ENCODE results near the gene CFAP299. TPM values are rescaled to one million over a fixed set of nuclear protein-coding genes. Genes with fewer than 3 reads are reported as not detected.

CFAP299 gene
- total RNA-seq, 4 donors from 2014 or later, result 0.84 to 2.5 (median 2.2) TPM; not detected in 1

- intact Hi-C loops (cut with DNase I), result no loop called here
- Histone ChIP-seq H3K27me3 (no peaks in the 10 kb centered on the region), H3K36me3 (no peaks in the 10 kb centered on the region), H3K4me1 (peaks cover 0 to 20% (median 7%) of the 10 kb centered on the region in 4 donors), H3K27ac (replicated peaks in 1 of 4) (no peak overlapping the region), H3K4me3 (no peak overlapping the region), H3K9me3 (no peaks in the 10 kb centered on the region)
- TF ChIP-seq EP300 (IDR thresholded peaks at IDR 0.05), result no peak
- TF ChIP-seq POLR2A (IDR thresholded peaks at IDR 0.05; ENCODE audit: low read depth), result no peak
- TF ChIP-seq CTCF (IDR thresholded peaks at IDR 0.05), result no peak
- no peak for TF ChIP-seq POLR2AphosphoS5 (IDR thresholded peaks at IDR 0.05)
- no peak for DNase-seq (ENCODE audit: extremely low spot score)
- 88% methylated on average over 5 of the region's 5 CpGs for WGBS
Measured at GRCh38 chr4:80295826-80296225, 39.7 kb upstream of the CFAP299 start.

DNA sequence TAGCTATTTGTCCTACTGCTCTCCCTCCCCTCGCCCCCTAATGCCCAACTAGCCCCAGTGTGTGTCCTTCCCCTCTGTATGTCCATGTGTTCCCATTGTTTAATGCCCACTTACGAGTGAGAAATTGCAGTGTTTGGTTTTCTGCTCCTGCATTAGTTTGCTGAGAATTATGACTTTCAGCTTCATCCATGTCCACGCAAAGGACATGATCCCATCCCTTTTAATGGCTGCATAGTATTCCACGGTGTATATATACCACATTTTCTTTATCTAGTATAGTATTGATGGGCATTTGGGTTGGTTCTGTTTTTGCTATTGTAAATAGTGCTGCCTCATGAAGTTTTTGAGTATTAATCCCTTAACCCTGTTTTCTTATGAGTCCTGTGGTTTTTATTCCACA lies 33.6 kb upstream of the CFAP299 start:
- no peaks in the 10 kb centered on the region for H3K9me3 ChIP-seq
- intact Hi-C loops (cut with DNase I), result no loop called here
- H3K4me3 ChIP-seq, result no peak overlapping the region
- no peak overlapping the region for H3K27ac ChIP-seq (replicated peaks in 1 of 4)
- 85% methylated on average over 4 of the region's 4 CpGs for WGBS
- DNase-seq (ENCODE audit: extremely low spot score), result no peak
- no peaks in the 10 kb centered on the region for H3K36me3 ChIP-seq
- no peaks in the 10 kb centered on the region for H3K27me3 ChIP-seq
- no peak for TF ChIP-seq POLR2A (IDR thresholded peaks at IDR 0.05; ENCODE audit: low read depth)
- no peak for TF ChIP-seq POLR2AphosphoS5 (IDR thresholded peaks at IDR 0.05)
- no peak for TF ChIP-seq EP300 (IDR thresholded peaks at IDR 0.05)
- TF ChIP-seq CTCF (IDR thresholded peaks at IDR 0.05), result no peak
- H3K4me1 ChIP-seq, result peaks cover 0 to 15% (median 7%) of the 10 kb centered on the region in 4 donors

DNA sequence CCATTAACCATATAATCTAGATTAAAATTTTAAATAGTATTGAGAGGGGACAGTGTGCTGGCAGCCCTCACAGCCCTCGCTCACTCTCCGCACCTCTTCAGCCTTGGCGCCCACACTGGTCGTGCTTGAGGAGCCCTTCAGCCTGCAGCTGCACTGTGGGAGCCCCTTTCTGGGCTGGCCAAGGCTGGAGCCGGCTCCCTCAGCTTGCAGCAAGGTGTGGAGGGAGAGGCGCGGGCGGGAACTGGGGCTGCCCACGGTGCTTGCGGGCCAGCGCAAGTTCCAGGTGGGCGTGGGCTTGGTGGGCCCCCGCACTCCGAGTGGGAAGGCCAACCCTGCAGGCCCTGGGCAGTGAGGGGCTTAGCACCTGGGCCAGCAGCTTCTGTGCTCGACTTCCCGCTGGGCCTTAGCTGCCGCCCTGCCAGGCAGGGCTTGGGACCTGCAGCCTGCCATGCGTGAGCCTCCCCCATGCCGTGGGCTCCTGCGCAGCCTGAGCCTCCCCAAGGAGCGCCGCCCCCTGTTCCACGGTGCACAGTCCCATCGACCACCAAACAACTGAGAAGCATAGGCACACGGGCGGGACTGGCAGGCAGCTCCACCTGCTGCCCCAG lies 32.8 kb upstream of the CFAP299 start:
- no peaks in the 10 kb centered on the region for H3K27me3 ChIP-seq
- no peak overlapping the region for H3K27ac ChIP-seq (replicated peaks in 1 of 4)
- H3K36me3 ChIP-seq, result no peaks in the 10 kb centered on the region
- WGBS, result 96% methylated on average over 20 of the region's 26 CpGs
- no peak for DNase-seq (ENCODE audit: extremely low spot score)
- intact Hi-C loops (cut with DNase I), result no loop called here
- H3K4me3 ChIP-seq, result no peak overlapping the region
- TF ChIP-seq POLR2A (IDR thresholded peaks at IDR 0.05; ENCODE audit: low read depth) (no peak), EP300 (IDR thresholded peaks at IDR 0.05) (no peak), POLR2AphosphoS5 (IDR thresholded peaks at IDR 0.05) (no peak), CTCF (IDR thresholded peaks at IDR 0.05) (no peak)
- H3K9me3 ChIP-seq, result no peaks in the 10 kb centered on the region
- H3K4me1 ChIP-seq, result peaks cover 0 to 18% (median 14%) of the 10 kb centered on the region in 4 donors

DNA sequence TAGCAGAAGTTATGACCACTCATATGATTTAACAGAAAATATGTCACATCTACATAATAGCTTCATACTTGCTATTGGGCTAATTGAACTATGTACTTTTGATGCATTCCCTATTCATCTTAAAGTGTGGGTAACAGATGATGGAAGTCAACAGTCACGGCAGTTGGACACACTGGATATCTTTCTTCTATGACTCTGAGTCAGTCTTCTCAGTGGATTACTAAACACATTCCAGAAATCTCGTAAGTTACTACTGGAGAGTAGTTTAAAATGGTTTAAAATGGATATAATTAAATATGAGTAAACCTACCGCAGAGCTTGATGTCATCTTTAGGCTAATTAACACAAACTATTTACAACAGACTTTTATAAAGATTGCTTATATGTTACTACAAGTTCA lies 30.1 kb upstream of the CFAP299 start:
- intact Hi-C loops (cut with DNase I), result no loop called here

More for the DNA sequence above, 30.1 kb upstream of the CFAP299 start:
- TF ChIP-seq POLR2AphosphoS5 (IDR thresholded peaks at IDR 0.05), result no peak
- no peak for TF ChIP-seq EP300 (IDR thresholded peaks at IDR 0.05)
- no peak for TF ChIP-seq CTCF (IDR thresholded peaks at IDR 0.05)
- no peak for TF ChIP-seq POLR2A (IDR thresholded peaks at IDR 0.05; ENCODE audit: low read depth)
- peaks cover 0 to 26% (median 15%) of the 10 kb centered on the region in 4 donors for H3K4me1 ChIP-seq
- H3K9me3 ChIP-seq, result no peaks in the 10 kb centered on the region
- no peaks in the 10 kb centered on the region for H3K27me3 ChIP-seq
- H3K27ac ChIP-seq (replicated peaks in 1 of 4), result no peak overlapping the region
- H3K36me3 ChIP-seq, result no peaks in the 10 kb centered on the region
- H3K4me3 ChIP-seq, result no peak overlapping the region
- no peak for DNase-seq (ENCODE audit: extremely low spot score)
- WGBS, result 69% methylated on average over 3 of the region's 3 CpGs

Data from esophagus muscularis mucosa (tissue), 4 donors.